GM12865 (cell line): Measurements from ENCODE around the gene GPR162.
A peak's percentile ranks its signal among the peaks of the same experiment; 100 is the strongest.

Experiments
- DNase-seq: peaks from one replicate; pipeline ENCODE4 v3.0.0; 2010; ENCODE audit warnings: low read depth
- H3K4me3 ChIP-seq: 2 replicates; pipeline ENCODE4 v1.5.1; 2011; ENCODE audit warnings: mild to moderate bottlenecking, low read depth, low read length, control low read depth
- TF ChIP-seq, protein P1 (sequence below): IDR thresholded peaks from 2 replicates; pipeline ENCODE4 v1.5.1; 2011; ENCODE audit warnings: low read length, control low read depth, low read depth, inconsistent platforms; ENCODE audit not compliant: insufficient read depth; ENCODE audit errors: missing control alignments

GPR162 gene, protein sequence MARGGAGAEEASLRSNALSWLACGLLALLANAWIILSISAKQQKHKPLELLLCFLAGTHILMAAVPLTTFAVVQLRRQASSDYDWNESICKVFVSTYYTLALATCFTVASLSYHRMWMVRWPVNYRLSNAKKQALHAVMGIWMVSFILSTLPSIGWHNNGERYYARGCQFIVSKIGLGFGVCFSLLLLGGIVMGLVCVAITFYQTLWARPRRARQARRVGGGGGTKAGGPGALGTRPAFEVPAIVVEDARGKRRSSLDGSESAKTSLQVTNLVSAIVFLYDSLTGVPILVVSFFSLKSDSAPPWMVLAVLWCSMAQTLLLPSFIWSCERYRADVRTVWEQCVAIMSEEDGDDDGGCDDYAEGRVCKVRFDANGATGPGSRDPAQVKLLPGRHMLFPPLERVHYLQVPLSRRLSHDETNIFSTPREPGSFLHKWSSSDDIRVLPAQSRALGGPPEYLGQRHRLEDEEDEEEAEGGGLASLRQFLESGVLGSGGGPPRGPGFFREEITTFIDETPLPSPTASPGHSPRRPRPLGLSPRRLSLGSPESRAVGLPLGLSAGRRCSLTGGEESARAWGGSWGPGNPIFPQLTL

DNA sequence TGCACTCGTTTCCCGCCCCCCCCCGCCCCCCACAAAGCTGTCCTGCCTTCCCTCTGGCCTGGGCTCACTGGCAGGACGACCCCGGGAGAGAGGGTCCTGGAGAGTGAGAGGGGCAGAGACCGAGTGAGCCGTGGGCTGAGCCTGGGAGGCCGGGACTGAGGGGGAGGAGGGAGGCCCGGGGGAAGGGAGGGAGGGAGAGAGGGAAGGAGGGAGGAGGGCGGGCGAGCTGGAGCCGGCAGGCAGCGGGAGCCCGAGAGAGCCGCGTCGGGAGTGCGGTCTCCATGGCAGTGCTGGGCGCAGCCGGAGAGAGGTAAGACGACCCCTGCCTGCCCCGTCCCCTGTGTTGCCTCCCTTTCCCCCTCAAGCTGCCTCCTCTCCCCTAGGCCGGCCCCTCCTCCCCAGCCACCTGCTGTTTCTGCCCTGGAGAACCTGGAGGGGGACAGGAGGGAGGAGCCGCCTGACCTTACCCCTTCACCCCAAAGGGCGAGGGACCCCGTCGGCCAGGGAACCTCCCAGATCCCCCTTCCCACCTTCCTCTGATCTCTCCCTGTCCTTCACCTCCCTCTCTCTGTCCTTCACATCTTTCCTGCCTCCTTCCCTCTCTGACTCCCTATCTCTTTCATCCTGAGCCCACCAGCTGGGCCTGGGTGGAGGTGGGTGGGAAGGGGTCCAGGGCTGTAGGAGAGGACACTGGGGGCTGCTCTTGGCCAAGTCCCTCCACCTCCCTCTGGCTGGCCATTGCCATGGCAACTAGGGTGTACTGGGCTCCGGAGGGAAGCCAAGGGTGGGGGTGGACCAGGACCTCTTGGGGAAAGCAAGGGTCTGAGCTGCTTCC is at the start of gene GPR162:
GPR162 (plus strand) TSS at position 231 of the 835 bp plus-strand sequence. CDS start 2,078 bp downstream, outside the sequence.
- DNase-seq: no peak
- H3K4me3 ChIP-seq: no peak within 1 kb of the TSS
- TF ChIP-seq, protein P1, sequence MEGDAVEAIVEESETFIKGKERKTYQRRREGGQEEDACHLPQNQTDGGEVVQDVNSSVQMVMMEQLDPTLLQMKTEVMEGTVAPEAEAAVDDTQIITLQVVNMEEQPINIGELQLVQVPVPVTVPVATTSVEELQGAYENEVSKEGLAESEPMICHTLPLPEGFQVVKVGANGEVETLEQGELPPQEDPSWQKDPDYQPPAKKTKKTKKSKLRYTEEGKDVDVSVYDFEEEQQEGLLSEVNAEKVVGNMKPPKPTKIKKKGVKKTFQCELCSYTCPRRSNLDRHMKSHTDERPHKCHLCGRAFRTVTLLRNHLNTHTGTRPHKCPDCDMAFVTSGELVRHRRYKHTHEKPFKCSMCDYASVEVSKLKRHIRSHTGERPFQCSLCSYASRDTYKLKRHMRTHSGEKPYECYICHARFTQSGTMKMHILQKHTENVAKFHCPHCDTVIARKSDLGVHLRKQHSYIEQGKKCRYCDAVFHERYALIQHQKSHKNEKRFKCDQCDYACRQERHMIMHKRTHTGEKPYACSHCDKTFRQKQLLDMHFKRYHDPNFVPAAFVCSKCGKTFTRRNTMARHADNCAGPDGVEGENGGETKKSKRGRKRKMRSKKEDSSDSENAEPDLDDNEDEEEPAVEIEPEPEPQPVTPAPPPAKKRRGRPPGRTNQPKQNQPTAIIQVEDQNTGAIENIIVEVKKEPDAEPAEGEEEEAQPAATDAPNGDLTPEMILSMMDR: no peak

DNA sequence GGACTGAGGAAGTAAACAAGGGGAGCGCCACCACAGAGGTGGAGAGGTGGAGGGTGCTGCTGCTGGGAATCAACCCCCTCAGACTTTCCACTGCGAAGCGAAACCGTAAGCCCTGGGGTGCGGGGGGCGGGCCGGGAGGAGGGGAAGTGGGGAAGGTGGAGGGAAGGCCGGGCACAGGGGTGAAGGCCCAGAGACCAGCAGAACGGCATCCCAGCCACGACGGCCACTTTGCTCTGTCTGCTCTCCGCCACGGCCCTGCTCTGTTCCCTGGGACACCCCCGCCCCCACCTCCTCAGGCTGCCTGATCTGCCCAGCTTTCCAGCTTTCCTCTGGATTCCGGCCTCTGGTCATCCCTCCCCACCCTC is 49.3 kb upstream of the GPR162 start, which contains the start of gene LAG3:
LAG3 (plus strand) TSS at position 190 of the 365 bp plus-strand sequence. CDS start 333 bp downstream, outside the sequence.
- peak within 1 kb of the TSS; percentile 8; the same call in 1 of the 2 replicates for H3K4me3 ChIP-seq
- TF ChIP-seq, protein P1: no peak
- no peak for DNase-seq

DNA sequence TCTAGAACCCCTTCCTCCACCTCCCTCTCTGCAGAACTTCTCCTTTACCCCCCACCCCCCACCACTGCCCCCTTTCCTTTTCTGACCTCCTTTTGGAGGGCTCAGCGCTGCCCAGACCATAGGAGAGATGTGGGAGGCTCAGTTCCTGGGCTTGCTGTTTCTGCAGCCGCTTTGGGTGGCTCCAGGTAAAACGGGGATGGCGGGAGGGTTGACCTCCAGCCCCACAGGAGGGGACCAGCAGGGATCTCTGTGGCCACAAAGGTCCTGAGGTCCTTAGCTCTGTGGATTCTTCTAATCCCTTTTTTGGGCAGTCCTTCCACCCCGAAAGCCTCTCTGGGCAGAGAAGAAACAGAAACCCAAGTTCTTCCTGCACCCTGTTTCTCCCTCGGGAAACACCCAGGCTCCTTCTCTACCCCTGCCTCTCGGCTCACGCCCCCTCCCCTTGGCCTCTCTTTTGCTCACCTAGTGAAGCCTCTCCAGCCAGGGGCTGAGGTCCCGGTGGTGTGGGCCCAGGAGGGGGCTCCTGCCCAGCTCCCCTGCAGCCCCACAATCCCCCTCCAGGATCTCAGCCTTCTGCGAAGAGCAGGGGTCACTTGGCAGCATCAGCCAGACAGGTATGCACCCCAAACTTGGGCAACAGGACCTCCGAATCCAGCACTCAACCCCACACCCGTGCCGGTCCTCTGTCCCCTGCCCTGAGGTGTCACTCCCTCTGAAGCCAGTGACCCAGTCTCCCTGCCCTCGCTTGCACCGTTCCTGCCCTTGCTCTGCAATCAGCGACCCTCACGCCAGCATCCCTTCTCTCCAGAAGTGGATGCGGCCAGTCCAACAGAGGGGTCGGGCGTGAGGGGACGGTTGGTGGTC is 48.7 kb upstream of the GPR162 start:
- no peak for DNase-seq
- H3K4me3 ChIP-seq: peak overlapping the region; percentile 8; the same call in 1 of the 2 replicates

DNA sequence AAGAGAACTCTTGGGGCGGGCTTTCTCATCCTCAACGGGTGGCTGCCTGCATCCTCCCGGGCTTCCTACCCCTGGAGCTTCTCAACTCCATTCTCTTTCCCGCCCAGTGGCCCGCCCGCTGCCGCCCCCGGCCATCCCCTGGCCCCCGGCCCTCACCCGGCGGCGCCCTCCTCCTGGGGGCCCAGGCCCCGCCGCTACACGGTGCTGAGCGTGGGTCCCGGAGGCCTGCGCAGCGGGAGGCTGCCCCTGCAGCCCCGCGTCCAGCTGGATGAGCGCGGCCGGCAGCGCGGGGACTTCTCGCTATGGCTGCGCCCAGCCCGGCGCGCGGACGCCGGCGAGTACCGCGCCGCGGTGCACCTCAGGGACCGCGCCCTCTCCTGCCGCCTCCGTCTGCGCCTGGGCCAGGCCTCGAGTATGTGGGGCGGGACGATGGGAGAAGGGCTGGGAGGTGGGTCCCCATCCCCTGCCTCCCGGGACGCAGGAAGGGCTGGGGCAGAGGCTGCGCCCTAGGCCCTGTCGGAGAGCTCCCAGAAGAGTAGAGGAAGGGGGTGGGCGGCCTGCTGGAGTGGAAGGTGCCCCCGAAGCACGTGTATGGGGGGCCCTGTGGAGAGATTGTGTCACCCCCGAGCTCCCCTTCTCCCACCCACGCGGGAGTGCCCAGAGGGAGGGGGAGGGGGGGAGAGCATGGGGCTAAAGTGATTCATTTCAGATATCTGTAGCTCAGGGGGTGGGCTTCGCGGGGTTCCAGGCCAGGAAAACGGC is 47.9 kb upstream of the GPR162 start:
- DNase-seq: no peak
- TF ChIP-seq, protein P1: no peak
- H3K4me3 ChIP-seq: no peak overlapping the region

More for the DNA sequence above, 48.7 kb upstream of the GPR162 start:
- TF ChIP-seq, protein P1: no peak

DNA sequence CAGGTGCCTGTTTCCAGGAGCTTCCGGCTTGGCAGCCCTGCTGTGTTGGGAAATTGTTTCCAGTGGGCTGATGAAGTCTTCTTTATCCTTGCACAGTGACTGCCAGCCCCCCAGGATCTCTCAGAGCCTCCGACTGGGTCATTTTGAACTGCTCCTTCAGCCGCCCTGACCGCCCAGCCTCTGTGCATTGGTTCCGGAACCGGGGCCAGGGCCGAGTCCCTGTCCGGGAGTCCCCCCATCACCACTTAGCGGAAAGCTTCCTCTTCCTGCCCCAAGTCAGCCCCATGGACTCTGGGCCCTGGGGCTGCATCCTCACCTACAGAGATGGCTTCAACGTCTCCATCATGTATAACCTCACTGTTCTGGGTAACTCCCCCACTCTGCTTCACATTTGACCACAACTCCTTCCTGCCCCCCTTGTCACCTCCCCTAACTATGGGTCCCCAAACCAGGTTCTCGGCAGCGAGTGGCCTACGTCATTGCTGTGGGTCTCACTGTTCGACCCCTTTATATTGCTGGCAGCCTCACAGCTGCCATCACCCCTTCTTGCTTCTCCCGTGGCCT is 47.0 kb upstream of the GPR162 start:
- TF ChIP-seq, protein P1: no peak
- no peak overlapping the region for H3K4me3 ChIP-seq
- no peak for DNase-seq
